ENCODE results near the gene PRDM2.
"Not testable (repeated sequence)": the region's sequence is repeated elsewhere in the genome, so short reads cannot be mapped to it uniquely, and the experiment has no call there.

The PRDM2 gene

GRCh38 chr1:13679651-13680050 lies 20.3 kb upstream of the PRDM2 start:
- CTCF ChIA-PET, result no interaction called here
- POLR2A ChIA-PET, result no interaction called here
- no peak for TF ChIP-seq BHLHE40 (IDR thresholded peaks at IDR 0.05; ENCODE audit: borderline replicate concordance)
- TF ChIP-seq SUZ12 (IDR thresholded peaks at IDR 0.05), result no peak
- TF ChIP-seq FOXM1 (IDR thresholded peaks at IDR 0.05; ENCODE audit: borderline replicate concordance), result no peak
- TF ChIP-seq FOXK2 (IDR thresholded peaks at IDR 0.05), result no peak
- no peak for DNase-seq (ENCODE audit: extremely low spot score)

- CTCF ChIA-PET; POLR2A ChIA-PET; DNase-seq (ENCODE audit: extremely low spot score): not testable (repeated sequence)
Measured at GRCh38 chr1:13680609-13681008, 19.4 kb upstream of the PRDM2 start.

GRCh38 chr1:13681921-13682320 lies 18.1 kb upstream of the PRDM2 start:
- ChIA-PET POLR2A (no interaction called here), CTCF (no interaction called here)
- no peak for TF ChIP-seq ARNT (IDR thresholded peaks at IDR 0.05)
- no peak for TF ChIP-seq LEF1 (IDR thresholded peaks at IDR 0.05; ENCODE audit: borderline replicate concordance)
- no peak for TF ChIP-seq FOXA1 (IDR thresholded peaks at IDR 0.05)
- no peak for TF ChIP-seq ELF4 (IDR thresholded peaks at IDR 0.05)
- no peak for TF ChIP-seq ZNF384 (IDR thresholded peaks at IDR 0.05)
- no peak for TF ChIP-seq HDGF (IDR thresholded peaks at IDR 0.05; ENCODE audit: borderline replicate concordance)
- TF ChIP-seq SP1 (IDR thresholded peaks at IDR 0.05), result no peak
- no peak for TF ChIP-seq FOXM1 (IDR thresholded peaks at IDR 0.05; ENCODE audit: borderline replicate concordance)
- no peak for TF ChIP-seq TARDBP (IDR thresholded peaks at IDR 0.05)
- TF ChIP-seq FOXK2 (IDR thresholded peaks at IDR 0.05), result no peak
- no peak for DNase-seq (ENCODE audit: extremely low spot score)

GRCh38 chr1:13682444-13682843 lies 17.5 kb upstream of the PRDM2 start:
- ChIA-PET POLR2A (no interaction called here), CTCF (no interaction called here)
- no peak for DNase-seq (ENCODE audit: extremely low spot score)

GRCh38 chr1:13683206-13683605 lies 16.8 kb upstream of the PRDM2 start:
- ChIA-PET CTCF (no interaction called here), POLR2A (no interaction called here)
- no peak for DNase-seq (ENCODE audit: extremely low spot score)
- no peak for TF ChIP-seq CTBP1 (IDR thresholded peaks at IDR 0.05; ENCODE audit: borderline replicate concordance)
- TF ChIP-seq BHLHE40 (IDR thresholded peaks at IDR 0.05; ENCODE audit: borderline replicate concordance), result no peak
- TF ChIP-seq LEF1 (IDR thresholded peaks at IDR 0.05; ENCODE audit: borderline replicate concordance), result no peak
- TF ChIP-seq PKNOX1 (IDR thresholded peaks at IDR 0.05), result no peak
- TF ChIP-seq ELF4 (IDR thresholded peaks at IDR 0.05), result no peak
- TF ChIP-seq FOXA1 (IDR thresholded peaks at IDR 0.05), result no peak
- TF ChIP-seq SP1 (IDR thresholded peaks at IDR 0.05), result no peak
- TF ChIP-seq ZNF384 (IDR thresholded peaks at IDR 0.05), result no peak
- no peak for TF ChIP-seq NFRKB (IDR thresholded peaks at IDR 0.05)
- TF ChIP-seq ARNT (IDR thresholded peaks at IDR 0.05), result no peak
- TF ChIP-seq TARDBP (IDR thresholded peaks at IDR 0.05), result no peak
- TF ChIP-seq FOXK2 (IDR thresholded peaks at IDR 0.05), result no peak
- TF ChIP-seq SUZ12 (IDR thresholded peaks at IDR 0.05), result no peak
- TF ChIP-seq L3MBTL2 (conservative IDR thresholded peaks at IDR 0.05), result no peak

More at GRCh38 chr1:13682444-13682843, 17.5 kb upstream of the PRDM2 start:
- no peak for TF ChIP-seq ZNF384 (IDR thresholded peaks at IDR 0.05)
- TF ChIP-seq ARNT (IDR thresholded peaks at IDR 0.05), result no peak
- no peak for TF ChIP-seq LEF1 (IDR thresholded peaks at IDR 0.05; ENCODE audit: borderline replicate concordance)
- TF ChIP-seq ELF4 (IDR thresholded peaks at IDR 0.05), result no peak
- TF ChIP-seq NFRKB (IDR thresholded peaks at IDR 0.05), result no peak
- TF ChIP-seq PKNOX1 (IDR thresholded peaks at IDR 0.05), result no peak
- TF ChIP-seq L3MBTL2 (conservative IDR thresholded peaks at IDR 0.05), result no peak
- TF ChIP-seq FOXA1 (IDR thresholded peaks at IDR 0.05), result no peak
- no peak for TF ChIP-seq HDGF (IDR thresholded peaks at IDR 0.05; ENCODE audit: borderline replicate concordance)
- TF ChIP-seq TARDBP (IDR thresholded peaks at IDR 0.05), result no peak
- no peak for TF ChIP-seq SP1 (IDR thresholded peaks at IDR 0.05)
- no peak for TF ChIP-seq FOXK2 (IDR thresholded peaks at IDR 0.05)
- TF ChIP-seq BHLHE40 (IDR thresholded peaks at IDR 0.05; ENCODE audit: borderline replicate concordance), result no peak
- TF ChIP-seq FOXM1 (IDR thresholded peaks at IDR 0.05; ENCODE audit: borderline replicate concordance), result no peak
- no peak for TF ChIP-seq CTBP1 (IDR thresholded peaks at IDR 0.05; ENCODE audit: borderline replicate concordance)

- no peak for DNase-seq (ENCODE audit: extremely low spot score)
- CTCF ChIA-PET, result no interaction called here
- POLR2A ChIA-PET, result no interaction called here
- no peak for TF ChIP-seq CTBP1 (IDR thresholded peaks at IDR 0.05; ENCODE audit: borderline replicate concordance)
- no peak for TF ChIP-seq FOXM1 (IDR thresholded peaks at IDR 0.05; ENCODE audit: borderline replicate concordance)
- TF ChIP-seq FOXK2 (IDR thresholded peaks at IDR 0.05), result no peak
- no peak for TF ChIP-seq ZNF384 (IDR thresholded peaks at IDR 0.05)
- TF ChIP-seq TARDBP (IDR thresholded peaks at IDR 0.05), result no peak
- TF ChIP-seq HDGF (IDR thresholded peaks at IDR 0.05; ENCODE audit: borderline replicate concordance), result no peak
Measured at GRCh38 chr1:13687151-13687715, 12.8 kb upstream of the PRDM2 start.

GRCh38 chr1:13693094-13693493 lies 6.9 kb upstream of the PRDM2 start:
- CTCF ChIA-PET; DNase-seq (ENCODE audit: extremely low spot score); POLR2A ChIA-PET: not testable (repeated sequence)
